SK-N-SH (cell line): ENCODE measurements around the gene TNFRSF19.

Experiments
- EP300 ChIP-seq, 2 experiments: IDR thresholded peaks; 2 replicates each; pipeline versions ENCODE4 v1.4.0 to v1.6.1; 2012; ENCODE audit warnings: borderline replicate concordance in 1 of 2, low read depth in 1 of 2, low read length in 1 of 2
- EZH2phosphoT487 ChIP-seq: fragments of 200-600 bp; sonication (generic); IDR thresholded peaks from 2 replicates; pipeline ENCODE4 v1.6.1; 2017; ENCODE audit warnings: low read depth, mixed run types, mild to moderate bottlenecking, antibody characterized with exemption, moderate library complexity, borderline replicate concordance
- FOXM1 ChIP-seq: IDR thresholded peaks from 2 replicates; pipeline ENCODE4 v1.4.0; 2012; ENCODE audit warnings: low read depth, mild to moderate bottlenecking
- POLR2AphosphoS5 ChIP-seq: IDR thresholded peaks from 2 replicates; pipeline ENCODE4 v1.6.1; 2012; ENCODE audit warnings: low read depth, low read length
- TAF1 ChIP-seq: IDR thresholded peaks from 2 replicates; pipeline ENCODE4 v1.6.1; 2012; ENCODE audit warnings: low read depth, mild to moderate bottlenecking, low read length, moderate library complexity, borderline replicate concordance
- TF ChIP-seq, protein P1 (sequence below): fragments of 200-600 bp; sonication (generic); IDR thresholded peaks from 2 replicates; pipeline ENCODE4 v1.6.1; 2017; ENCODE audit warnings: antibody characterized with exemption, mild to moderate bottlenecking, moderate library complexity

DNA sequence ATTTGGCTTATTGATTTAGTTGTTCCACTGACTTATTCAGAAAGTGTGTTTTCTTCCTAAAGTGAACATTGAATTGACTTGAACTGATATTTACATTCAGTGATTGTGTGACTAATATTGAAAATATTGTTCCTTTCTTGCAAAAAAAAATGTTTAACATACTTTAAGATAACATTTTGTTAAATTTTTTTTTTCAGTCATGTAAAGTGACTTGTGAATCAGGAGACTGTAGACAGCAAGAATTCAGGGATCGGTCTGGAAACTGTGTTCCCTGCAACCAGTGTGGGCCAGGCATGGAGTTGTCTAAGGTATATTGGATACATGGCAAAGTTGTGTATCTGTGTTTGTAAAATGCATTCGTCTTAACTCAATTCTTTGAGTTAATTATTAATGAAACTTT, 22.9 kb downstream of the TNFRSF19 start:
- TF ChIP-seq FOXM1 (no peak), EZH2phosphoT487 (no peak), TAF1 (no peak), POLR2AphosphoS5 (no peak), EP300 (IDR thresholded peaks at IDR 0.05; ENCODE audit: borderline replicate concordance in 1 of 2, low read depth in 1 of 2, low read length in 1 of 2) (no peak)
- TF ChIP-seq, protein P1, sequence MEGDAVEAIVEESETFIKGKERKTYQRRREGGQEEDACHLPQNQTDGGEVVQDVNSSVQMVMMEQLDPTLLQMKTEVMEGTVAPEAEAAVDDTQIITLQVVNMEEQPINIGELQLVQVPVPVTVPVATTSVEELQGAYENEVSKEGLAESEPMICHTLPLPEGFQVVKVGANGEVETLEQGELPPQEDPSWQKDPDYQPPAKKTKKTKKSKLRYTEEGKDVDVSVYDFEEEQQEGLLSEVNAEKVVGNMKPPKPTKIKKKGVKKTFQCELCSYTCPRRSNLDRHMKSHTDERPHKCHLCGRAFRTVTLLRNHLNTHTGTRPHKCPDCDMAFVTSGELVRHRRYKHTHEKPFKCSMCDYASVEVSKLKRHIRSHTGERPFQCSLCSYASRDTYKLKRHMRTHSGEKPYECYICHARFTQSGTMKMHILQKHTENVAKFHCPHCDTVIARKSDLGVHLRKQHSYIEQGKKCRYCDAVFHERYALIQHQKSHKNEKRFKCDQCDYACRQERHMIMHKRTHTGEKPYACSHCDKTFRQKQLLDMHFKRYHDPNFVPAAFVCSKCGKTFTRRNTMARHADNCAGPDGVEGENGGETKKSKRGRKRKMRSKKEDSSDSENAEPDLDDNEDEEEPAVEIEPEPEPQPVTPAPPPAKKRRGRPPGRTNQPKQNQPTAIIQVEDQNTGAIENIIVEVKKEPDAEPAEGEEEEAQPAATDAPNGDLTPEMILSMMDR: no peak
